Measurements from ENCODE around the gene FADS2.

Gene FADS2

DNA sequence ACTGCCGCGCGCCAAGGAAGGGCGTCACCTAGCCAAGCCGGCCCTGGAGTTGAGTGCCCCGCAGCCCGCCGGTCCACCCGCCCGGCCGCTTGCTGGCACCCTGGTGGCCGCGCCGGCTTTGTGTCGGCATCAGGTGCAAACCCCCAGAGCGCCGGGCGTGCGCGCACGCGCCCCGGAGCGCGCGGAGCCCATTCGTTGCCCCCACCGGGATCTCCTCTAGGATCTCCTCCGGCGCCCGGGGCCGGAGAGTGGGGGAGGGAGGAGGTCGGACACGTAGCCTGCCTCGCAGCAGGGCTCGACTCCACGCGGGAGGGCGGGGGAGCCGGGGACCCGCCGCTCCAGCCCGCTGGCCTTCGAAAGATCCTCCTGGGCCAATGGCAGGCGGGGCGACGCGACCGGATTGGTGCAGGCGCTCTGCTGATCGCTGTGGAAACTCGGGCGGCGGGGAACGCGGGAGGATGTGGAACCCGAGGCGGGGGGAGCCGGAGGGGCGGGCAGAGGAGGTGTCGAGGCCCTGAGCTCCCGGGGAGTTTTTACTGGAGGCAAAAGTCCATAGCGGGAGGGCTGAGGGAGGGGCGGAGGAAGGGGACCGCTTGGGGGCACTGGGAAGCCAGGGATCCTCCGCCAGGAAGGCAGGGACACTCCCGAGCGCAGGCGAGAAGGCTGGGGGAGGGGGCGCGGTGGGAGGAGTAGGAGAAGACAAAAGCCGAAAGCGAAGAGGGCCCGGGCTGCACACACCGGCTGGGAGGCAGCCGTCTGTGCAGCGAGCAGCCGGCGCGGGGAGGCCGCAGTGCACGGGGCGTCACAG lies at the start of gene FADS2:
Gene FADS2, plus strand, starts transcription at position 730 of the 808 bp plus-strand sequence. CDS start 91 bp downstream, outside the sequence.
- peak; percentile 41 for DNase-seq (ENCODE audit: low read depth)

DNA sequence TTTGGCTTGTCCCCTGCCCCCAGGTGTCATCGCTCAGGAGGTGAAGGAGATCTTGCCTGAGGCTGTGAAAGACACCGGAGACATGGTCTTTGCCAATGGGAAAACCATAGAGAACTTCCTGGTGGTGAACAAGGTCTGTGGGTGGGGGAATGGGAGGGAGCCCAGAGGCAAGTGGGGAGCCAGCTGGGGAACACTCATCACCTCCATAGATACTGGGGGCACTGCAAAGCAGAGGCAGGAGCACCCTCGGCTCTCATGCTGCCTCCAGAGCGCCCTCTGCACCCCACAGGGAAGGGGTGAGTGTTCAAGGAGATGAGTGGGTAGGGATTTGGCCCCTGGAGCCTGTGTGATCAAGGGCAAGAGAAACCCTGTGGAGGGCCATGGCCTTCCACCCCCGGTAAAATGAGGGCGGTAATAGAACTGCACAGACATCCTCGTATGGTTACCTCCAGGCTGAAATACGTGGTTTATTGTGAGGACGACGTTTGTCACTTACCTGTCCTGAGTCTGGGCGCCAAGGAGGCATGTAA lies 49.7 kb upstream of the FADS2 start:
- no peak for DNase-seq (ENCODE audit: low read depth)

DNA sequence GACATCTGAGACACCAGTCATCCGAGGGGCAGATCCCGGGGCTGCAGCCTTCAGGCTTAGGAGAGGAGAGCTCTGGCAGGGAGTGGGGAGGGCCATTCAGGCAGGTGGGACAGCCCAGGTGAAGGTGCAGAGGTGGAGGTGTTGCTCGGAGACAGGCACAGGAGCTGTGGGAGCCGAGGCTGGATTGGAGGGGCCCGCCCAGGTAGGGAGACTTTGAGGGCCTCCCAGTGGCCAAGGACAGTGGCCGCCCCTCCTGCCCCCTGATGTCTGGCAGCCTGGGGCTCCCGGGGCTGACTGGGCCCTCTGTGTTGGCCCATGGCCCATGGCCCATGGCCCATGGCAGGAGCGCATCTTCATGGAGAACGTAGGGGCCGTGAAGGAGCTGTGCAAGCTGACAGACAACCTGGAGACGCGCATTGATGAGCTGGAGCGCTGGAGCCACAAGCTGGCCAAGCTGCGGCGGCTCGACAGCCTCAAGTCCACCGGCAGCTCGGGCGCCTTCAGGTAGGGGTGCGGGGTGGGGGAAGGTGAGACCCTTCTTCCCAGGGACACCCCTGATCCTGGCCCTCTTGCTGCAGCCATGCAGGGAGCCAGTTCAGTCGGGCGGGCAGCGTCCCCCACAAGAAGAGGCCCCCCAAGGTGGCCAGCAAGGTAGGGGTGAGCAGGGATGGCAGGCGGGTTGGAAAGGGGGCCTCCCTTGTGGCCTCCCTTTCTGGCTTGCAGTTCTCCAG lies 49.0 kb upstream of the FADS2 start:
- DNase-seq (ENCODE audit: low read depth) = no peak

DNA sequence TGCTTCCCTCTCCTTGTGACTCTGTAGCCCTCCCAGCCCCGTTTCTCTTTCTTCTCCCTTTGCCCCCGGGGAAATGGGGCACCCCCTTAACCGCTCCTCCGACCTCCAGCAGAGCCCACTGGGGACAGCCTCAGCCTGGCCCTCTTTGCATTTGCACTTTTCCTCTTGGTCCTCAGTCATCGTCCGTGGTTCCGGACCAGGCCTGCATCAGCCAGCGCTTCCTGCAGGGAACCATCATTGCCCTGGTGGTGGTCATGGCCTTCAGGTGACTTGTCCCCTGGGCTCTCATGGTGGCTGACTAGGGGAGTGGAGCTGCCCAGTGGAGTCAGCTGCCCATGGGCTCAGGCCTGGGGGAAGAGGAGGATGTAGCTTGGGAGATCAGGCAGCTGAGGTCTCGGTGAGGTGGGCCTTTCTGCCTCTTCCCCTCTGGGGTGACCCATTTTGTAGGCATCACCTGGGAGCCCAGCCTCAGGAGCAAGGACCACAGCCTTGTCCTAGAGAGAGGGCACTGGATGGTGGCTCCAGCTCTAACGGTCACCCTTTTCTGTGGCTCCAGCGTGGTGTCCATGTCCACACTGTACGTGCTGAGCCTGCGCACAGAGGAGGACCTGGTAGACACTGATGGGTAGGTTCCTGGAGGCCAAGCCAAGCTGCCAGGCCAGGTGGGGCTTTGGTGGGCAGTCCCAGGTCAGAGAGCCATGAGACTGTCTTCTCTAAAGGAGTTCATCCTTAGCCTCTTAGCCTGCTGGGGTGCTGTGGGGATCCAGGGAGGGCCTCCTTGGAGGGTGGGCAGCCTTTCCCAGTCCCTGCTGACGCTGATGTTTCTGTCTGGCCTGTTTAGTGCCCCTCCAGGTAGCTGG lies 48.2 kb upstream of the FADS2 start:
- no peak for DNase-seq (ENCODE audit: low read depth)

DNA sequence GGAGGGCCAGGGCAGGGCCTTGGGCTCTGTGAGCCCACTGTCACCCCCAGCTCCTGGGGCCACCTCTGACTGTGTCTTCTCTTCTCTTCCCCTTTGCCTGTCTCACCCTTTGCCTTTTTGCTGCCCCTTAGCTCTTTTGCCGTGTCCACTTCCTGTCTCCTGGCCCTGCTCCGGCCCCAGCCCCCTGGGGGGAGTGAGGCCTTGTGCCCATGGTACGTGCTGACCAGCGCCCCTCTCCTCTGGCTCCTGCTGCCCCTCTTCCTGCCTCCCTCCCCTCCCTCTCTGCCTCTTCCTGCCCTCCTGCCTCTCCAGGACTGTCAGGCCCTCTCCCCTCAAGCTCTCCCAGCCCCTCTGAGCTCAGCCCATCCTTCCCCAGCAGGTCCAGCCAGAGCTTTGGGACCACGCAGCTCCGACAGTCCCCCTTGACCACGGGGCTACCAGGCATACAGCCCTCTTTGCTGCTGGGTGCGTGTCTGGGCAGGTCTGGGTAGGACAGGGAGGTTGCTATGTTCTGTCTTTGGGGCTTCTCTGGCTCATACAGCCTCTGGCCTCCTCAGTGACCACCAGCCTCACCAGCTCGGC lies 47.4 kb upstream of the FADS2 start:
- DNase-seq (ENCODE audit: low read depth) = no peak

DNA sequence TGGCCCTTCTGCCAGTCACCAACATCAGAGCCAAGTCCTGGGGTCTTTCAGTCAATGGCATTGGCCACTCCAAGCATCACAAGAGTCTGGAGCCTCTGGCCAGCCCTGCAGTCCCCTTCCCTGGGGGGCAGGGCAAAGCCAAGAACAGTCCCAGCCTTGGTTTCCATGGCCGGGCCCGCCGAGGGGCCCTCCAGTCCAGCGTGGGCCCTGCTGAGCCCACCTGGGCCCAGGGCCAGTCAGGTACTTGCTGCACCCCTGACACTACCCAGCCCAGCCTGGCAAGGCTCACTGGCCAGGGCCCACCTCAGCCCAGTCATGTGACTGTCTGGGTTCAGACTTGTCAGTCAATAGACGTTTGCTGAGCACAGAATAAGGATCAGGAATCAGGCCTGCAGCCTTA lies 46.5 kb upstream of the FADS2 start:
- no peak for DNase-seq (ENCODE audit: low read depth)

DNA sequence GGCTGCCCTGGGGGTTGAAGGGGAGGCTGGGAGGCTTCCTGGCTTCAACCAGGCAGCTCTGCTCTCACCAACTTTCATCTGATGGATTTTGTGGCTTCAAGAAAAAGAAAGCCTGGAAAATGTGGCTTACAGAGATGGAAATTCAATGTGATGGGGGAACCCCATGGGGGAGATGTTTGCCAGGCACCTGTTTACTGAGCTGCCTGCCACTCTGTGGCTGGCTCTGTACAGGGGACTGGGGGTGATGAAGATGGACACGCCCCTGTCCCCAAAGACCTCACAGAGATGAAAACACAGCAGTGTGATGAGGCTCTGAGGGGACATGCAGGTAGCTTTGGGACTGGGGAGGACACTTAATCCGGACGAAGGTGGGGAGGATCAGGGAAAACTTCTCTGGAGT lies 45.8 kb upstream of the FADS2 start:
- no peak for DNase-seq (ENCODE audit: low read depth)

DNA sequence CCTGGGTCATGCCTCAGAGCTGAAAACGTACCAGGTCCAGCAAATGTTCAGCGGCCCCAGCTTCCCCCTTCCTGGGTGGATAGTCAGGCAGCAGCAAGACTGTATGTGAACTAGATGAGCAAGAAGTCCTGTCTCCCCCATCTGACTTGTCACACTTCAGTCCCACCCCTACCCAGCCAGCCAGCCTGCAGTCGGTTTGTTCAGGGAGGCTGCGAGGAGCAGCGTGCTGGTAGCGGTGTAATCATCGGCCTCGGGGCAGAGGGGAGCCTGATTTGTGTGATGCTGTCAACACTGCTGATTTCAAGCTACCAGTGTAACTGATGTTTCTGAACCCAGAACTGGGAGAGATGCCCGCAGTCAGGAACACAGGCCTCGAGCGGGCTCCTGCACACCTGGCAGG lies 45.3 kb upstream of the FADS2 start:
- DNase-seq (ENCODE audit: low read depth) = no peak

DNA sequence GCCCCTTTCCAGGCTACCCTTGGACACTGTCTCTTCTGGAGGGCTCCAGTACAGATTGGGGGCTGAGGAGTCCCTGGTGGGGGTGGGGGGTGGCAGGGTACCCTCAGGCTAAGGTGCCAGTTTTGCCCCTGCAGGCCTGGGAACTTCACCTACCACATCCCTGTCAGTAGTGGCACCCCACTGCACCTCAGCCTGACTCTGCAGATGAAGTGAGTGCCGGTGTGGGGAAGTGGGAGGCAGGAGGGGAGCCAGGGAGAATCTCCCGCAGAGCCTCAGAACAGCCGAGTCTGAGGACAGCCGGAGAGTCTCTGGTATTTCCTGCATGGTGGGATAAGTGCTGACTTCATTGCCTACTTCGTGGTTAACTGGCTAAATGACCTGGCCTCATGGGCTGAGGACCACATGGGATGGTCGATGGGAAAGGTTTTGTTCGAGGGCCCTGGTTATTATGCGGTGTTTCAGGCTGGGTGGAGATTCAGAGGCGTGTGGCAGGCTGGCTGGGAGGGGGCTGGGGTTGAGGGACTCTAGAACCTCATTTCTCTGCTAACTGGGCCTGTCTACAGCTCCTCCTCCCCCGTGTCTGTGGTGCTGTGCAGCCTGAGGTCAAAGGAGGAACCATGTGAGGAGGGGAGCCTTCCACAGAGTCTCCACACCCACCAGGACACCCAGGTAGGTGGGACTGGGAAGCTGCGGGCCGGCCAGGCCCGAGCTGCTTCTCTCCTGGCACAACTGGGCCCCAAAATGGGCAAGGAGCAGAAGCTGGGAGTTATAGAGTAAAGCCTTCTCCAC lies 44.2 kb upstream of the FADS2 start:
- DNase-seq (ENCODE audit: low read depth) = no peak

DNA sequence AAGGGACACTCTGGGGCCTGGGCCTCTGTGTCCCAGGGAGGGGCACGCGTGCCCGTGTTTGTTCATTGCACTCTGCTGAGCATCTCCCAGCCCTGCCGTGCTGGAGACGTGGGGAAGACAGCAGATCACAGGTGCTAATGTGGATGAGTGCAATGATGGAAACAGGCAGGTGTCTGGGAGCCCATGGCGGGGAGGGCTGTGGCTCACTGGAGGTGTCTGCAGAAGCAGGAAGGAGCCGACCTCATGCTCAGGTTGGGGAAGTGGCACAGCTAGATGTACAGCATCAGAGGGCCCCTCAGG lies 43.6 kb upstream of the FADS2 start:
- DNase-seq (ENCODE audit: low read depth) = no peak

DNA sequence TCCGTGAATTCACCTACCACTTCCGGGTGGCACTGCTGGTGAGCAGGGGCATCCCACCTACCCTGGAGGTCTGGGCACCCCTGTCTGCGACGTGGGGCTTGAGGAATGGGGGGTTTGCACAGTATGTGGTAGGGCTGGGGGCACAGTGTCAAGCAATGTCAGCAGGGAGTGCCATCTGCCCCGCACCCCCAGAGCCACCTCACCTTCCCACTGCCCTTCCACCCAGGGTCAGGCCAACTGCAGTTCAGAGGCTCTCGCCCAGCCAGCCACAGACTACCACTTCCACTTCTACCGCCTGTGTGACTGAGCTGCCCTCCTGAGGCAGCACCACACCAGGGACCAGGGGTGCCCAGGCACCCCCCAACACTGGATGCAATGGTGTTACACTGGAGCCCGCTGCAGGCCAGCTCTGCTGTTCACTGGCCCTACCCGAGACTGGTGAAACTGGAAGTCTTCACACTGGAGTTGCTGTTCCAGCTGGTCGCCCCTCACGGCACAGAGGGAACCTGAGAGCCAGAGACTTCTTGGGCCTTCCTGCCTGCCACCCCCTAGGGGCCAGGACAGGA lies 42.2 kb upstream of the FADS2 start:
- DNase-seq (ENCODE audit: low read depth) = no peak

DNA sequence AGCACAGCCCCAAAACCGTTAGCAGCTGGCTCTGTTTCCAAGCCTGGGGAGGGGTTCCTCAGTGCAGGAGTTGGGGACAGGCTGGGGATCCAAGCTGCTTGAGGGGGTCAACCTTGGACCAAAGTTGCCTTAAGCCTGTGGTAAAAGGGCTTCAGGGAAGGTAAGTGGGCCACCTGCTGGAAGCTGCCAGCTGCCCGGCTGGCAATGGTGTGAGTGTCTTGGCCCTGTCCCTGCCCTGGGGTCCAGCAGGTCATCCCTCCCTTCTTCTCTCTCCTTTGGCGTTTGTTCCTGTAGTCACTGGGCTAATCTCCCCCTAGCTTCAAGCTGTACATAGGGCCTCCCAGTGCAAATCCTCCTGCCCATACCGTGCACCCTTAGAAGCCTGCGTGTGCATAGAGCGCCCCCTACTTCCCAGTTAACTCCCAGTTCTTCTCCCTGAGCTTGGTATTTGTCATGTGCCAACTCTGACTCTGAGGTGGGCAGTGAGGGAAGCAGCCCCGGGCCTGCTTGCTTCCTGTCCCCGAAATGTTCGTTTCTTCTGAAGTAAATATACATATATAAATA lies 40.1 kb upstream of the FADS2 start:
- no peak for DNase-seq (ENCODE audit: low read depth)

DNA sequence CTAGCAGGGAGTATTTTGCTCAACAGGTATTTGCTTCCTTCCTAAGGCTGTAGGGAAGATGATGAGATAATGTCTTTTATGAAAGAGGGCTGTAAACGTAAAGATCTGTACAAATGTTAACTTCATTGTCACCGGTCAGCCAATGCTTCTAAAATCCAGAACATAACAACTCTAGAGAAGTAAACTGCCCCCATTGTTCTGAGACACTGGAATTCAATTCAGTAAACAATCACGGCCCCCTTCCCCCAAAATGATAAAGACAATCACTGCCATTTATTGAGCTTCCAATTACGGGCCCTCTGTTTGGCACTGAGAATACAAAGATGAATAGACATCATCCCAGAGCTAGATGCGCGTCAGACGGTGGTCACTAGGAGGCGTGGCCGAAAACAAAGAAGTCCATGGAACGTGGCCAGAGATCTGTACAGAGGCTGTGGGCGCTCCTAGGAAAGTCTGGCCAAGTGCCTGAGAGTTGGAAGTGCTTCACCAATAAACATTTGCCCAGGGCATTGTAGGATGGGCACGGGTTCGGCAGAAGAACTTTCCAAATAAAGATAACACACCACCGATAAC lies 36.3 kb upstream of the FADS2 start:
- DNase-seq (ENCODE audit: low read depth) = no peak

DNA sequence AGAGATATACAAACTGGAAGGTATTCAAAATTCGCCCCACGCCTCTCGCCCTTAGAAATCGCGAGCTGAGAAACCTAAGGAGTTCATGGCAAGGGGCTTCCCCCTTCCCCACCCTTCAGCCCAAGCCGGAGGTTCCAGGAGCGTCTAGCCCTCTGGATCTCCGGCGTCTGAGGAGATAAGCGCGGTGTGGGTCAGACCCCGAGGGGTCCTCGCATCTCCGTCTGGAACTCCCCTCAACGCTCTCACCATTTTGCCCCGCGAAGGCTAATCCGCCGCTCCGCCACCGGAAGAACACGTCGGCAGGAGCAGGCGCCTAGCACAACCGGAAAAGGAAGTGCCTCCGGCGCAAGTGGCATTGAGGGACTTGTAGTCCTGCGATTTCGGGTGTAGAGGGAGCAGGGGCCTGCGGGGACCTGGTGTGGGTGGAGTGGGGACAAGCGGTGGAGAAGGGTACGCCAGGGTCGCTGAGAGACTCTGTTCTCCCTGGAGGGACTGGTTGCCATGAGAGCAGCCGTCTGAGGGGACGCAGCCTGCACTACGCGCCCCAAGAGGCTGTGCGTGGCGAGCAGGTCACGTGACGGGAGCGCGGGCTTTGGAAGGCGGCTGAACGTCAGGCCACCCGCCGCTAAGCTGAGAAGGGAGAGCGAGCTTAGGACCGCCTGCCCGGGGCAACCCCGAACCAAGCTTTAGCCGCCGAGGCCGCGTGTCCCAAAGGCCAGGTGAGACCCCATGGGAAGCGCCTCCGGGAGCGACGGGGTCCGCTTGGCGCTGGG lies 35.6 kb upstream of the FADS2 start, which contains the start of the genes FEN1 and TMEM258:
Gene FEN1, plus strand, starts transcription at position 602 of the 773 bp plus-strand sequence. CDS start 2,451 bp downstream, outside the sequence.
Gene TMEM258, minus strand, starts transcription at position 290 of the 773 bp plus-strand sequence. Its CDS starts 41 bp downstream, at position 249.
- peak; percentile 79 for DNase-seq (ENCODE audit: low read depth)

DNA sequence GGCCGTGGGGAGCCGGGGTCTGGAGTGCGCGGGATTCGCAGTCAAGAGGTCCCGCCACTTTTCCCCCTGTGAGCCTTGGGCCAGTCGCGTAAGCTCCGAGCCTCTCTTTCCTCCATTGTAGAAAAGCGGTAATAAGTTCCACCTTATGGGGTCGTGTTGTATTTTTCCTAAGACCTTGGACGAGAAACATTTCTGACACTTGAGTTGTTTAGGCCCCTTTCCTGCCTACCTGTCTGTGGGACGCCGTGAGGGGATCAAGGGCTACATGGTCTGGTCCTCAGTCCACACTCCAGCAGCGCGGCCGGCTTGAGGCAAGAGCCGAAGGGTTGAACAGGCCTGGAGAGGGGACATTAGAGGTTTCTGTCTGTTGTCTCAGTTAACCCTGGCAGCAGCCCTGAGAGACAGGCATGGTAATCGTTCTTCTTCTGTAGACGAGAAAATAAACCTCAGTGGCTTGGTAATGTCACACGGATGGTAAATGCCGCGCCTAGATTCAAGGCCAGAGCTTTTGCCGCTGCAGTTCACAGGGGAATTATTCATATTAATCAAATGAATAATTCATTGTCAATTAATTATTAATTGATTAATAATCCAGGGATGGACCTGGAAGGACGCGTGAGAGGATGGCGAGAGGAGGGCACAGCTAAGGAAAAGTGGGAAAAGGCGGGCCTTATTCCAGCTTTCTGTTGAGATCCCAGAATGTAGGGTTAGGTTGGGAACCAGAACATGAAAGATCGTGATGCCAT lies 34.8 kb upstream of the FADS2 start:
- DNase-seq (ENCODE audit: low read depth) = no peak

DNA sequence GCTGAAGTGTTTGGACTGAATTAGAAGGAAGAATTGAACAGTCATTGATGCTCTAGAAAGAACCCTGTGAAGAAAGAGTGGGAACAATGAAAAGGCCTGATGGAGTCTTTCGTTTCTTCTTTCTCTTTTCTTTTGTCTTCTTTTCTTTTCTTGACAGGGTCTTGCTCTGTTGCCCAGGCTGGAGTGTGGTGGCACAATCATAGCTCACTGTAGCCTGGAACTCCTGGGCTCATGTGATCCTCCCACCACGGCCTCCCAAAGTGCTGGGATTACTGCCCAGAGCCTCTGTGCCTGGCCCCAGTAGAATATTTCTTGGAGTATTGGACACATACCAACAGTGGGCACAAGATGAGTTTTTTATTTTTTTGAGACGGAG lies 34.3 kb upstream of the FADS2 start:
- no peak for DNase-seq (ENCODE audit: low read depth)

DNA sequence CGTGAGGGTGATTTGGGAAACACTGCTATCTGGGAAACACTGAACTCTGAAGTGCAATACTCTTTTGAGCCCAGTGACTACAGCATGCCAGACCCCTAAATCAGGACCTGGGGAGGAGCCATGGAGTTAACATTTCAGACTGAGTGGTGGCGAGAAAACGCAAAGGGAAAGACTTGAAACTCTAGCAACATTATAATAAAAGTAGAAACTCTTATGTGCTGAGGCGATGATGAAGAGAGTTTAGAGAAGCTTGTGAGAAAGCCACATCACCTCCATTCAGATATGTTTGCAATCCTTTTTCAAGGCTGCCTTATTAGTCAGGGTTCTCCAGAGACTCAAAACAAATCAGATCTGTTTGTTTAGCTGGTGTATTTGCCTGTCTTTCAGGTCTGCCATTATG lies 33.5 kb upstream of the FADS2 start:
- DNase-seq (ENCODE audit: low read depth) = no peak

DNA sequence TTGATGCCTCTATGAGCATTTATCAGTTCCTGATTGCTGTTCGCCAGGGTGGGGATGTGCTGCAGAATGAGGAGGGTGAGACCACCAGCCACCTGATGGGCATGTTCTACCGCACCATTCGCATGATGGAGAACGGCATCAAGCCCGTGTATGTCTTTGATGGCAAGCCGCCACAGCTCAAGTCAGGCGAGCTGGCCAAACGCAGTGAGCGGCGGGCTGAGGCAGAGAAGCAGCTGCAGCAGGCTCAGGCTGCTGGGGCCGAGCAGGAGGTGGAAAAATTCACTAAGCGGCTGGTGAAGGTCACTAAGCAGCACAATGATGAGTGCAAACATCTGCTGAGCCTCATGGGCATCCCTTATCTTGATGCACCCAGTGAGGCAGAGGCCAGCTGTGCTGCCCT lies 32.6 kb upstream of the FADS2 start:
- no peak for DNase-seq (ENCODE audit: low read depth)
